ENCODE results near the gene PITX2.

Gene PITX2

DNA sequence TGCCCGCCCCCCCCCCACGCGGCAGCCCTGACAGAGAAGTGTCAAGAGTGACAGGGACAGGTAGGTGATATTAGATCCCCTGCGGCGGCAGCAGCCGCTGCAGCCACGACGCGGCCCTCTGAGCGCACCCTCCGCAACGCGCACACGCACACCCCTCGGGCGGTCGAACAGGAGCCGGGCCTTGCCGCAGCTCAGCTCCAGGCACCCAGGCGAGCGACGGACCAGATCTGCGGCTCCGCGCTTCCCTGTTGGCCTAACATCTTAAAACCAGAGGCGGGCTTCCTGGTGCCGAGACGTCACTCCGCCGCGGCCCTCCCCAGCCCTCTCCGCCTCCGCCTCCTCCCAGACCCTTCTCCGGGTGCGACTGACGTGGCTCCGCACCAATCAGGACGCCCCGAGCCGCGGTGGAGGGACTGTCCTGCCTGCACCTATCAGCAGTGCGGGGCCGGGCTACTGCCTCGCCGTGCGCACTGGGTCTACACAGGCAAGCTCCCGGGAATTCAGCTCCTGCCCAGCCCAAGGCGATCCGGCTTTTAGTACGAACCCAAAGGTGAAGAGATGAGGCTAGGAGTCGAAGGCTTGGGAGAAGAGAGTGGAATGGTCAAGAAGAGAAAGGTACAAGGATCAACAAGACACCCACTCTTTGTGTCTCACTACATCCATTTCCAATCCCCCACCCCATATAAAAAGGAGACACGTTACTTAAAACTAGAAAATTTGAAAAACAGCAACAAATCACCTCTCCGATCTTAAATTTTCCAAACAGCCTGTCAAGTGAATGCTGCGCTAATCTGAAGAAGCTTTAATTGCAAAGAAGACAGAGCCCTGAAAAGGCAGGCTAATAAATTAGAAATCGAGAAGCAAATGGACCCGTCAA is at the start of gene PITX2:
PITX2 (minus strand) TSS at position 237 of the 877 bp plus-strand sequence. CDS start 617 bp downstream, outside the sequence.
- DNase-seq = peak; percentile 84

DNA sequence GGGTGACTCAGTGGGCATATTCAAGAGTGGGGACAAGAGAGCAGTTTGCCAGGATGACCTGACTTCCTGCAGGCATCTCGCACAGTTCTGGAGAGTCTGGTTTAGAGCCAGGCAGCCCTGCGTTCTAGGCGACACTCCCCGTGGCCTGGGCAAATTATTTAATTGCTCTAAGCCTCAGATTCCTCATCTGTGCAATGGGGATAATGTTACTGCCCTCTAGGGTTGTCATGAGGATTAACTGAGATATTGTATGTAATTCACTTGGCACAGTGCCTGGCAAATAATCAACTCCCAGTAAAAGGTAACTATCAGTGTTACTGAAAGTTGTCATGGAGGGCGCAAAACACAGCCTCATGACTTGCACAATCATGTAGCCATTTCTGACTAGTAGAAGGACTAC is 48.8 kb upstream of the PITX2 start:
- no peak for DNase-seq

DNA sequence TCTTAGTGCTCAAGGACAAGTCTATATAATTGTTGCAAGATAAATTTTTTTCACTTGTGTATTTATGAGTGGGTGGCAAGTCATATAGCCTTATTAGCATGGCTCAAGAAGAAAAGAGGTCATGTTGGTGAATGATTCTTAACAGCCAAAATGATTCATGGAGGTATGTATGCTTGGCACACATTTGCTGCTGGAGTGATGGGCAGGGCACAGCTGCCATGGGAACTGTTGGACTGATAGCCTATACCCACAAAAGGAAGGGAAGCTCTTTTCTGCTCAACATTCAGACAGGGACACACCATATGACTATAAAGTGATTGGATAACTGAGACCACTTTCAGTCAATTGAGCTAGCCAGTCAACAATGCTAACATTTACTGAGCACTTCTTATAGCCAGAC is 46.8 kb upstream of the PITX2 start:
- DNase-seq = no peak

DNA sequence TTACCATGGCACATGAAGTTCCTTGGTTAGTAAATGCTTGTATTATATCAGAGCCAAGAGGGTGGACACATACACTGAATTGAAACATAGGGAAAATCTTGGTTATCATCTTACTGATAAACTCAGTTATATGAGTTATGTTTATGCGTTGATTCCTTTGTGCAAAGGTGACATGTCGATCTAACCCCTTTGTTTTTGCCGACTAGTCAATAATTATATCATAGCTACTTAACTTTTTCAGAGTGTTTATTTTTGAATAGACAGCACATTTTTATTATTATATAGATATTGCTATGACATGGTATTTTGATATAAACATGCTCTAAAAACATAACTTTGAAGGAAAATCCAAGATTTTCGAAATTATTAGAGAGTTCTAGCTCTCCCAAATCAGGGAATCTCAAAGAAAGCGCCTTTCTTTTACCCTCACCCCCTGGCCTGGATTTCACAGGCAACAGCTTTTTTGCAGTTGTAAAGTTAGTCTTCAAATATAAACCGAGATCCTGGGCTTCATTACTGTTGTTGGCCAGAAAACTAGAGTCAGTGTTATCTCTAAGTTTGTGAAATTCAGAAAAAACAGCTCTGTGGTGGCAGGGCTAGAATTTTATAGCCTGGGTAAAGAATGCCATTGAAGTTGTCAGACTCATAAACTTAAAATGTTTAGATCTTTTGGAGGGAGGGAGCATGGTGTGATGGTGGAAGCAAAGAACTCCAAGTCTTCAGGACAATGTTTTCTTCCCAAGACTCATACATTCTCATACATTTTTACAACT is 45.8 kb upstream of the PITX2 start:
- no peak for DNase-seq

DNA sequence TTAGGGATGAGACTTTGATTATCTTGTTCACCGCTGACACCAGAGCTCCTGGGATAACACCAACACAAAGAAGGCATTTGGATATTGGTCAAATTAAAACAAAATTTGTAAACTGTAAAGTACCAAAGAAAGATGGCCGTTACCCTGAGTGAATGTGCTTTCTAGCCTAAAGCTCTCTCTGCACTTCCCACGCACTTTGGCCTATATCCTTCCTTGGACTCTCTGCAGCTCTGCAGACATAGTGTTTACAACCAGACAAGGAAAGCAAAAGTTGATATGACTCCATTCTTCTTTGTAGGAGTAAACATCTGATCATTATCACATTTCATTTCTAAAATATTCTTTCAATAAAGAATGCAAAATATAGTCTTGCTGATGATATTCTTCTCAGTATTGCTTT is 44.8 kb upstream of the PITX2 start:
- DNase-seq = no peak

DNA sequence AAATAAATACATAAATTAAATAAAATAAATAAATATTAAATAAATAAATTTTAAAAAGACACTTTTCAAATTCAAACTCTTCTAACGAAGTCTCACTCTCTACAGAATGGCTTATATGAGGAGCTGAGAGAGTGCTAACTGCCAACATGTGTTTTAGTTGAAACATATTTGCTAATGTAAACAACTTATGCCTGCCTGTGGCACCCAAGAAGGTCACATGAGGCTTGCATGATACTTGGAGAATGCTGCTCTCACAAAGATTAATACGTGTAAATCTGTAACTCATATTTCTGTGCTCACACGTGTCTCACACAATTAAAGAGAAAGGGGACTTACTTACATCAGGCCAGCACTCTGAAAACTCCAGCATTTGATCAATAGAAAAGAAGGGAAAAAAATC is 43.2 kb upstream of the PITX2 start:
- DNase-seq = no peak

DNA sequence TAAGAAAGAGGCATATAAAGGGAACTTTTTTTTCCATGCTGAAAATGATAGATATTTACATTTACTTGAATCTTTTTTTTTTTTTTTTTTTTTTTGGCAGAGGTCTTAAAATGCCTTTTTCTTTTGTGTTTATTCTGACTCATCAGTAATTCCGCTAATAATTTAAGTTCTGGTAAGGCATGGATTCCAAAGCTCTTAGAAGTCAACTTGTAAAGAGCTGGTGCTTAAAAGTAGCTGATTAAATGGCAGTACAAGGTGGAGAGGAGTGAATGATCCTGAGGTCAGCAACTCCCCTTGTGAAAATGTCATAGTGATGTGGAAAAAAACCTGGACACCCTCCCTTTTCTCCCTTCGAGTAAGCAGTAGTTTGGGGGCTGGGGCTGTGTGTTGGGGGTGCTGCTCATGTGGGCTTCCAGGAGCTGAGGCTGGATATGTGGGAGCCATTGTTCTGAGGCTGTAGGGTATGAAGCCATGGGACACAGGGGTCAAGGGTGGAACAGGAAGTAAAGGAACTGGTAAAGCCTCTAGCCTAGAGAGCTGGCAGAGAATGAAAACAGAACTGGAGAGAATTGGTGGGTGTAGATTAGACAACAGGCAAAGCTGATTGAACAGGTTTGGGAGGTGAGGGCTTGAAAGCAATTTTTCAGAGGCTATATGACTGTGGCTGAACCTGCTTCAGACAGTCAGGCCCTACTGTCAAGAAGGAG is 41.0 kb upstream of the PITX2 start:
- no peak for DNase-seq

DNA sequence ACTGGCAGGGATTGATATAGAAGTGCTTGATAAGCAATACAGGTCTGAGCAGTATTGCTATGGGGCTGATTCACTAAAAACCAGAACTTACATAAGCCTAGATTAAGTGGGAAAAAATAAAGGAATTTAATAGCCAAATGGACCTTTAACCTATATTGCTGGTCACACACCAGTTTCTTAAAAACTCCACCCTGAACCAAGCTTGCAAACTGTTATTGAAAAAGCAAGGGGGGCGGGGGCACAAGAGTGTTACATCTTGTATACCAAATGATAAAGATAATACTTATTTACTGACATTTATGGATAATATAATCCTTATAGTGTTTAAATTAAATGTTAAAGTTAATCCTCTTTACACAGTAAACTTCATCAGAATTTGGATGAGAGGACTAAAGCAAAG is 40.3 kb upstream of the PITX2 start:
- DNase-seq = no peak

DNA sequence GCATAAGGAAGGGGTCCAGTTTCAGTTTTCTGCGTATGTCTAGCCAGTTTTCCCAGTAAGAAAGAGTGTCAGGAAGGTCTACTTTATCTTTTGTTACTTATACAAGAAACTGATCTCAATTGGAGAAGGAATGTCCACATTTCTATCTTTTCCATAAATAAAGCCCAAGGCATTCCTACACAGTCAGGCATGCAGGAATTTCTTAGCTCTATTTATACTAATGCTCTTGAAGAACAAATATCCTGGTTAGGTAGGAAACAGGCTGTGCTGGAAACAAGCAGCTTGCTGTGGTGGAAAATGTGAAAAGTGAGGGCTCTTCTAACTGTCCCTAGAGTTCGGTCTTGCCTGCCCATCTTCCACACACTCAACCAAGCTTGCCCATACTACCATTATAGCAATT is 37.9 kb upstream of the PITX2 start:
- no peak for DNase-seq

DNA sequence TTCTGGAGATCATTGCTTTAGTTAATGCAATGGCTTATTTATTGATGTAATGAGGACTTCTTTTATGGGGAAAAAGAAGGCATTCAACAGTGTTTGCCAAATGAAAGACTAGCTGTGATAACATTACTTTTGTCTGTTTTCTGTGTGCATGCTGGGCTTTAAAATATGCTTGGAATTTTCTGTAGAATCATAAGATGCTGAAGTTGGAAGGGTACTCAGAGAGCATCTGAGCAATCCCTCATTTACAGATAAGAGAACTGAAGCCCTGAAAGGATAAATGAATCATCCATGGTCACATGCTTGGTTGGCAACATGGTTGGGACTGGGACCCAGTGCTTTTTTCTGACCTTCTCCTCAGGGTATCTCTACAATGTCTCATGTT is 31.4 kb upstream of the PITX2 start:
- DNase-seq = no peak

DNA sequence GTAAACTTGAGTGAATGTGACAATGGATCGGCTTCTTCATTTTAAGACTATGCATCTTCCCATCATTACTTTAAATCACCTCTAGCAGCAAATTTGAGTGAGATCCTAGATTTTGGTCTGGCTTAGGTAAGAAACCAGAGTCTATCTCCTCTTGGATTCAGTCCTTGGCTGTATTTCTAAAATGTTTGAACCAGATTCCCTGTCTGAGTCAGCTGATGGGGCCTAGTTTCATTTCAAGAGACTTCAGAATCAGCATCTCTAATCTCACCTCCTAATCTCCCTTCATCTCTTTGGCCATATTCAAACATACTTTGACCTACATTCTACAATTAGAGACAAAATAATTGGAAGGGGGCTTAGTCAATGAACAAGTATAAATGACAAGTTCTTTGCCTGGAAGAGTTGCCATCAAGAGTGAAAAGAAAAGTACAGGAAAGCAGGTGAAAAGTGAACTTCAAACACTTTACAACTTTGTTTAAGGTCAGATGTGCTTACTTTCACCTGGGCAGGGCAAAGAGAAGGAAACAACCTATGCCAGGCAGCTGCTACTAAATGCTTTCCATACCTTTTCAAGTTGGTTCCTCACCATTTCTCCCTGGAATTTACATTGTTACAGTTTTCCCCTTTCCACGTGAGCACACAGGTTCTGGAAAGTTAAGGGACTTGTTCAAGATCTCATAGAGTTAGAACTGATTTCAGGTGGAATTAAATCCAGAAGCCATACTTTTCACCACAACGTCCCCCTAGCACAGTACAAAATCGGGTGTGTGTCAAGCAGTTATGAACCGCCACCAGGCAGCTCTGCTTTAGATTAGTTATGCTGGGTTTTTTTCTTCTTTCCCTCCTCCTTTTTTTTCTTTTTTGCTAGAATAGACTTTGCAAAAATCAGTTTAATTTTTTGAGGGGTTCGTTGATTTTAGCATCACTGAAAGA is 30.7 kb upstream of the PITX2 start:
- DNase-seq = peak; percentile 10

DNA sequence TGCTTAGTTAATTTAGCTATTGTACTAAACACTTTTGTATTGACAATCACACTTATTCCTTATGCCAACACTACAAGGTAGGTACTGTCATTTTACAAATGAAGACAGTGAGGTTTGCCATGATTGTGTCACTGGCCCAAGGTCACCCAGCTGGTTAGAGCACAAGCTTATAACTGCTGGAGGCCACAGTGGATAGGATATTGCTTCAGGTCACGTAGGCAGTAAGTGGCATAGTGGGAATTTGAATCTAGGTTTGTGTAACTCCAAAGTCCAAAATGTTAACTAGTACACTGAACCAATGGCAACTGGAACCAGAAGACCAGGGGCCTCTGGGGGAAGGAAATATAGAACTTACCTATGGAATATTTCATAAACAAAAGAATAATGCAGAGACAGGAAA is 21.1 kb upstream of the PITX2 start:
- no peak for DNase-seq

DNA sequence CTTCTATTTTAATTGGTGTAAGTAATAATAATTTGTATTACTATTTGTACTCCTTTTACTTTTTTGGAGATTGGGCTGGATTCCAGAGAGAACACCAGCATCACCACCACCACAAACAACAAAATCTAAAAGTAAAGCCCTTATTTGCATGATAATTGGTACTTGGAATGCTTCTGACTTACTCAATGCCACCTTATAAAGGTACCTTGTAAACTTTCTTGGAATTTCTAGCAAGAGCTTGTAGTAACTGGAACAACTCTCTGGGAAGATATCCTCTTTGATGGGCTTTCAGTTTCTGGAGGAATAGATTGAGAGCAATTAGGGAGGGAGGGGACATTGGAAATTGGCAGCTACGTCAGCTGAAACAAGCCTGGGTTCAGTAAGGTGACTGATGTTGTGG is 20.2 kb upstream of the PITX2 start:
- DNase-seq = no peak

DNA sequence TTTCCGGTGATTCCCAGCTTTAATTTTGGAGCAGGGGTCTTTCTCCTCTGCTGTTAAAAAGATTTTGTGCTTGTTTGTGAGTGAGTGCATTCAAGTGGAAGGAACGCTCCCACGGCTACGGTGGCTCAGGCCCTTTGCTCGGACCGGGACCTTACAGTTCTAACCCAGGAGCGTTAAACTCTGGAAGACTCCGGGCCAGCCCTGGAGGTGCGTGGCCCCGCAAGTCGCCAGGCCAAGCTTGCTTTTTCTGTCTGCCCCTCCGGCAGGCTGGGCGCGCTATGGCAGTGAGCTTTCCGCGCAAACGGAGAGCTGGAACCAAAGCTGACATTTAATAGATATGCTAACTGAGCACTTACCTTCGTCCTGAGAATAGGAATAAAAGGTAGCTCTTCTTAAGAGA is 18.3 kb upstream of the PITX2 start:
- no peak for DNase-seq

DNA sequence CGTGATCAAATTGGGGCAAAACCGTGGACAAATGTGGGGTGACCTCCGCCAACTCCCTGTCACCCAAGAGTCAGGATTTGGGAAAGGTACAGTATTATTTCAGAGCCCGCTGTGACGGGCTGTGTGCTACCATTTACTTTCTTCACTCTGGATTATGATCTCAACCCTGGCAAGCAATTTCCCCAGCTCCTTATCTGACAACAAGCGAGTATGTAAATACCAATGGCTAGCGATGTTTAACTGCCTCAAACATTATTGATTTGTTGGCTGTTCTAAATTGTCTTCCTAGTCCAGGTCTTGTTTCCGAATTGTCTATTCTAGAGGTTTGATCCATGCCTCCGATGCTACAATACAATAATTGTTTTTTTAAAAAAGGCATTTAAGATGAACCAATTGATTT is 17.7 kb upstream of the PITX2 start:
- no peak for DNase-seq

DNA sequence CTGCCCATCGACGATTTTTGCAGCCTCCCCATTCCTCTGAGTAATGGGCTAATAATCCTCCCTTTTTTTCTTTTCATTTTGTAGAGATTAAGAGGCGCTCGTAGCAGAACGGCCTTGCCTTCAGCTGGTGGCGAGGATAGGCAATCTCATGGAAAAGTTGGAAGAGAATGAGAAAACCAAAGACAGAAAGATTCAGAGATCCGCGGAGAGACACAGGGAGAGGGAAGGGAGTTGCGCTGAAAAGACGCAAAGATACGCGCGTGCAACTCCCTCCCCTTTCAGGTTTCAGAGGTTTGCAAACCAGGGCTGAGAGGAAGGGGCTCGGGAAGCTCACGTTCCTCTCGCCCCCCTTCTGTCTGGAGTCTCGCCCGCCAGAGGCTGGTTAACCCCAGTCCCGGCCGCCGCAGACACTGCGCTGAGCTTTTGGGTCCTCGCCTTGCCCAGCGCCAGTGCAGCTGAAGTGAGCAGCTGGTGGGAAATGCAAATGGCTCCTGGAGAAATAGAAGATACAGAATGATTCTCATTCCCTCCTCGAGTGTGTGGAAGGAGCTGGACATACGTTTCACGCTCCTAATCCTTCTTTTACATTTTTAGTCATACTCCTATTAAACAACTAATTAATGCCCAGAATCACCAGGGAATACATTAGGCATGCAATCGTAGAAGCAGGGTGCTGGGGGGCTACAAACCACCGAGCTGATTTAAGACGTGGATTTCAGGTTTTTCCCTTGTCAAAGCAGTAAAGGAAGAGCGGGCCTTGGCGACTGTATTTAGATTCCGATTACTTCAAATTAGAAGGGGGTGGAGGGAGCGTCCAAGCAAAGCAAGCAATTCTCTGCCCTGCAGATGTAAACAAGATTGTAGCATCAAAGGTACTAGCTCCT is 16.6 kb upstream of the PITX2 start:
- no peak for DNase-seq

DNA sequence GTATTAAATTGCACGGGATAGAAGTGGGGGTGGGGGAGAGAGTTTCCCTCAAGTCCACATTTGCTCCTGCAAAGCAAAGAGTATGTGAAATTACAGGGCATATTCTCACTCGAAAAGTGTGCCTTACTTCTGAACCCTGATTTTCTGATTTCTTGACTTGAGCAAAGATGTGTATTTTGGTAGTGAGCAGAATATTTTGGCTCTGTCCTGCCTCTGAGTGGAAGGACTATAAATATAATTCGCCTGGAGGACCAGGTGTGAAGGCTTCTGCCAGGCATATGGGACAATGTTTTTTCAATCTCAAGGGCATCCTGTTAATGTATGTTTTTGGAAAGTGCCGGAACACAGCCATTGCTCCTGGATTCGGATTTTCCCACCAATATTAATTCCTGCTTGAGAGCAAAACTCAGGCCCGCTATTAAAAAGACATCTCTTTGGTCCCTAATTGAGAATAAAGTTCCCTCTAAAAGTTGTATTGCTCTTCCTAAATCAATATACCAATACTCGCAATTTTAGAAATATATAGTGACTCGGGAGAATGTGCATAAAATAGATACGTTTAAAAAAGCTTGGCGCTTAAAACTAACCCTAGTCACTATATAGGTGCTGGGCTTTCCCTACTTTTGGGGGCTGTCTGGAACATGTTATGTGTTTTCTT is 15.3 kb upstream of the PITX2 start:
- DNase-seq = no peak

DNA sequence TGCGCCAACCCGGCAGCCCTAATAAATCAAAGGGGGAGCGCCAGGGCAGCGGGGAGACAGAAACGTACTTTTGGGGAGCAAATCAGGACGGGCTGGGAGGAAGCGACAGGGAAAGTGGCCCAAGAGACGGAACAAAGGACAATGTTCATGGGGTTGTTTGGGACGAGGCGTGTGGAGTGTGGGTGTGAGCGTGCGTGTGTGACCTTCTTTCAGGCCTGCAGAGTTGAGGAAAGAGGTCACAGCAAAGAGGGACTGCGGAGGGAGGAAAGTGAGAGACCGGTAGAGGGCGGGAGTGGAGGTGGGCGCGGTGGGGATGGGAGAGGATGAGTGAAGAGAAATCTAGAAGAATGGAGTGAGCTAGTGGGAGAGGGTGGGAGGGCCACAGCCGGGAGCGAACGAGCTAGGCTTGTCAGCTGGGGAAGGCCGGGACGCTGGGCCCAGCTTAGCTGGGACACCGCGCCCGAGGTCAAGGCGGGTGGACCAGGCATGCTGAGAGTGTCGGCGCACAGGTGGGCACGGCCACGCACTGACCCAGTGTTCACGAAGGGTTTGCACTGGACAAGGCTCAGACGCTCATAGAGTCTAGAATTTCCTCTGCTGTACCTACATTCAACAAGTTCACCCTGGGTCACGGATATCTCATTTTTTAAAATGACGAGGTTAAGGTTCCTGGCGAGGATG is 14.7 kb upstream of the PITX2 start:
- no peak for DNase-seq

DNA sequence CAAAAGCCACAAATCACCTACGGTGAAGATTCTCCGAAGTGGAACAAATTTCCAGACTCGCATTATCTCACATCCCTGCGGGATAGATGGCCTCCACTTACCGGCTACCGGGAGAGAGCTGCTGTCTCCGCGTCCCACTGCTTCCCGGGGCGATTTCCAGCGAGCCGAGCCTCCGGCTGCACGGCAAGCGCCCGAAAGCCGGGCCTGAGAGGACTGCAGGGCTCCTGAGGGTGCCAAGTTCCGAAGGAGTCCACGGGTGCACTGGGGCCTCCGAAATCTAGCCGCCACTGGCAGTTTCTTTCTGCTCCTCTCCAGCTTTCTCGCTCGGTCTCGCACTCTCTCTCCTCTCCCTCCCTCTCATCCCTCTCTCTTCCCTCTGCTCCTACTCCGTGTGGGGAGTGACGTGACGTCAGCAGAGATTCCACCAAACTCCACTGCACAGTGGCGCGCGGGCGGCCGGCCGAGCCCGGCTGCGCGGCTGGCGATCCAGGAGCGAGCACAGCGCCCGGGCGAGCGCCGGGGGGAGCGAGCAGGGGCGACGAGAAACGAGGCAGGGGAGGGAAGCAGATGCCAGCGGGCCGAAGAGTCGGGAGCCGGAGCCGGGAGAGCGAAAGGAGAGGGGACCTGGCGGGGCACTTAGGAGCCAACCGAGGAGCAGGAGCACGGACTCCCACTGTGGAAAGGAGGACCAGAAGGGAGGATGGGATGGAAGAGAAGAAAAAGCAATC is 14.0 kb upstream of the PITX2 start:
- no peak for DNase-seq
